GM18517 (cell line): ENCODE results near the gene VMAC.

Source experiments
- ATAC-seq: cut with Tn5 transposase; IDR thresholded peaks from one replicate; pipeline ENCODE4 v1.9.1; 2021; ENCODE audit warnings: mild to moderate bottlenecking, moderate library complexity; ENCODE audit not compliant: unreplicated experiment

VMAC gene

GRCh38 chr19:5903624-5904351 is 884 bp upstream of the VMAC start, which contains the start of gene NDUFA11:
TSS of gene NDUFA11 (minus strand) at chr19:5903790. CDS start at chr19:5903708, 82 bp downstream.
- peak; percentile 16 for ATAC-seq

- ATAC-seq, result no peak
These were observed 574 bp downstream of the VMAC start for GRCh38 chr19:5905114-5905778.

- no peak for ATAC-seq
These were observed 2.6 kb downstream of the VMAC start for GRCh38 chr19:5907241-5907640.

- ATAC-seq, result no peak
These were observed 4.2 kb downstream of the VMAC start for GRCh38 chr19:5908773-5909442.

GRCh38 chr19:5910638-5910907 is 5.9 kb downstream of the VMAC start:
- ATAC-seq, result no peak

GRCh38 chr19:5911366-5911765 is 6.7 kb downstream of the VMAC start:
- ATAC-seq, result no peak

- ATAC-seq, result no peak
These were observed 9.2 kb downstream of the VMAC start, which contains the start of gene CAPS for GRCh38 chr19:5913739-5914357. TSS of gene CAPS (plus strand) at chr19:5914254. CDS start at chr19:5914407, 153 bp downstream.

GRCh38 chr19:5914358-5914774 is 9.7 kb downstream of the VMAC start:
- no peak for ATAC-seq

GRCh38 chr19:5914946-5915781 is 10.5 kb downstream of the VMAC start:
- ATAC-seq, result no peak

GRCh38 chr19:5915782-5916165 is 11.1 kb downstream of the VMAC start:
- ATAC-seq, result no peak

GRCh38 chr19:5916181-5916708 is 11.6 kb downstream of the VMAC start:
- no peak for ATAC-seq

- no peak for ATAC-seq
These were observed 12.9 kb downstream of the VMAC start for GRCh38 chr19:5917431-5918107.

- ATAC-seq, result no peak
These were observed 13.9 kb downstream of the VMAC start for GRCh38 chr19:5918463-5919079.

GRCh38 chr19:5921516-5922160 is 17.0 kb downstream of the VMAC start:
- no peak for ATAC-seq

GRCh38 chr19:5922161-5922545 is 17.5 kb downstream of the VMAC start:
- ATAC-seq, result no peak

GRCh38 chr19:5923356-5923755 is 18.7 kb downstream of the VMAC start:
- no peak for ATAC-seq

GRCh38 chr19:5925830-5926427 is 21.3 kb downstream of the VMAC start:
- no peak for ATAC-seq

GRCh38 chr19:5926641-5927440 is 22.2 kb downstream of the VMAC start:
- no peak for ATAC-seq
